B cell (primary cell): ENCODE data around the gene CPED1. TPM values are rescaled to one million over a fixed set of nuclear protein-coding genes. Genes with fewer than 3 reads are reported as not detected.

Experiments
- ATAC-seq: fragments of 200-7000 bp; cut with Tn5 transposase; one replicate; pipeline ENCODE4 v1.10.0; 2021; ENCODE audit warnings: low read depth, mild to moderate bottlenecking, moderate number of reproducible peaks, moderate library complexity
- CTCF ChIA-PET: fragments of 350-600 bp; sonication (Branson Sonifier 250); formaldehyde crosslinking; loops from one replicate; lab custom pipeline; 2021; ENCODE audit warnings: antibody characterized with exemption, inconsistent platforms; lab: Charles Lee
- POLR2A ChIA-PET: fragments of 350-600 bp; sonication (Branson Sonifier 250); formaldehyde crosslinking; loops from one replicate; lab custom pipeline; 2021; ENCODE audit warnings: antibody characterized with exemption; lab: Charles Lee
- DNase-seq: peaks from one replicate; pipeline ENCODE4 v3.0.0; 2013
- H2AFZ ChIP-seq: 2 replicates; pipeline ENCODE4 v1.6.1; 2012; ENCODE audit warnings: mild to moderate bottlenecking, low read depth, low read length; ENCODE audit not compliant: insufficient read depth, poor library complexity, severe bottlenecking
- H3K27ac ChIP-seq, 2 donors: 1 replicate in 1 of 2; 2 replicates in 1 of 2; pipeline ENCODE4 v1.5.1; 2012 to 2013; ENCODE audit warnings: low read length in 2 of 2, mild to moderate bottlenecking in 2 of 2, moderate library complexity in 1 of 2
- H3K27me3 ChIP-seq, 4 experiments: fragments of 200-600 bp in 1 of 4; sonication (generic) in 1 of 4; replicated peaks in 1 of 4; 1 replicate in 2 of 4; 2 replicates in 2 of 4; pipeline versions ENCODE4 v1.6.1 to v1.7.0; 2013 to 2016; ENCODE audit warnings: low read length in 3 of 4, mild to moderate bottlenecking in 2 of 4, mixed read lengths in 1 of 4, moderate library complexity in 1 of 4; ENCODE audit not compliant: insufficient read depth in 4 of 4, control insufficient read depth in 3 of 4; ENCODE audit errors: control extremely low read depth in 1 of 4
- H3K36me3 ChIP-seq, 2 experiments: replicated peaks in 1 of 2; 1 replicate in 1 of 2; 2 replicates in 1 of 2; pipeline versions ENCODE4 v1.6.1 to v1.7.1; 2013; ENCODE audit warnings: low read length in 1 of 2; ENCODE audit not compliant: insufficient read depth in 2 of 2, control insufficient read depth in 1 of 2; ENCODE audit errors: control extremely low read depth in 1 of 2, extremely low read depth in 1 of 2
- H3K4me1 ChIP-seq, 2 donors: fragments of 200-600 bp in 1 of 2; sonication (generic) in 1 of 2; 1 replicate in 1 of 2; 2 replicates in 1 of 2; pipeline versions ENCODE4 v1.5.1 to v1.6.1; 2013 to 2017; ENCODE audit warnings: low read length in 2 of 2; ENCODE audit not compliant: control insufficient read depth in 2 of 2, insufficient read depth in 2 of 2
- H3K4me2 ChIP-seq: replicated peaks from 2 replicates; pipeline ENCODE3; 2012; ENCODE audit warnings: mild to moderate bottlenecking, low read depth, low read length; ENCODE audit not compliant: poor library complexity, severe bottlenecking
- H3K4me3 ChIP-seq, 5 experiments: fragments of 200-600 bp in 1 of 5; sonication (generic) in 1 of 5; 1 replicate in 3 of 5; 2 replicates in 2 of 5; pipeline versions ENCODE4 v1.5.1 to v1.7.0; 2011 to 2016; ENCODE audit warnings: low read length in 4 of 5, mild to moderate bottlenecking in 4 of 5, low read depth in 2 of 5, control low read depth in 1 of 5, moderate library complexity in 1 of 5; ENCODE audit not compliant: insufficient read depth in 1 of 5; ENCODE audit errors: control extremely low read depth in 1 of 5, extremely low read depth in 1 of 5
- H3K79me2 ChIP-seq: fragments of 200-600 bp; sonication (generic); one replicate; pipeline ENCODE4 v1.6.0; 2016; ENCODE audit warnings: low read length; ENCODE audit not compliant: control insufficient read depth, insufficient read depth
- H3K9ac ChIP-seq: fragments of 200-600 bp; sonication (generic); 2 replicates; pipeline ENCODE4 v1.6.1; 2017; ENCODE audit warnings: mild to moderate bottlenecking, low read length, moderate library complexity
- H3K9me3 ChIP-seq, 3 donors: one replicate each; pipeline versions ENCODE4 v1.6.1 to v1.7.1; 2013; ENCODE audit warnings: low read length in 2 of 3; ENCODE audit not compliant: control insufficient read depth in 2 of 3, insufficient read depth in 1 of 3; ENCODE audit errors: control extremely low read depth in 1 of 3
- H4K20me1 ChIP-seq: 2 replicates; pipeline ENCODE4 v1.6.0; 2012; ENCODE audit warnings: mild to moderate bottlenecking, low read length; ENCODE audit not compliant: insufficient read depth, control insufficient read depth, poor library complexity, severe bottlenecking
- H3K27ac Mint-ChIP-seq: one replicate; pipeline ENCODE4 v1.8.0; 2021; ENCODE audit warnings: mixed read lengths
- H3K27me3 Mint-ChIP-seq: one replicate; pipeline ENCODE4 v1.8.0; 2021; ENCODE audit warnings: mixed read lengths
- H3K4me1 Mint-ChIP-seq: one replicate; pipeline ENCODE4 v1.8.0; 2021; ENCODE audit warnings: mixed read lengths
- H3K4me3 Mint-ChIP-seq: one replicate; pipeline ENCODE4 v1.8.0; 2021; ENCODE audit warnings: mixed read lengths
- H3K9me3 Mint-ChIP-seq: one replicate; pipeline ENCODE4 v1.8.0; 2022; ENCODE audit warnings: mixed read lengths; ENCODE audit not compliant: insufficient read depth
- EZH2 ChIP-seq: IDR thresholded peaks from 2 replicates; pipeline ENCODE4 v1.6.1; 2012; ENCODE audit warnings: borderline replicate concordance, low read depth, mild to moderate bottlenecking, moderate library complexity, low read length; ENCODE audit not compliant: insufficient read depth, poor library complexity, severe bottlenecking
- WGBS: methylation state at CpG from one replicate; pipeline ENCODE4 v1.1.5; 2013; ENCODE audit warnings: missing lambda C conversion rate; ENCODE audit not compliant: insufficient coverage; 5-methylcytosine and 5-hydroxymethylcytosine counted together
- intact Hi-C: fragments of 100-400 bp; cut with micrococcal nuclease; formaldehyde crosslinking; loops from one replicate; pipeline ENCODE4 v1.10.0; 2022
- polyA plus RNA-seq: library from polyadenylated mRNA; depleted of rRNA; stranded (reverse); fragments of >200 nt; gene quantifications from 2 replicates; pipeline ENCODE4 v1.2.3, GENCODE V29; 2012
- total RNA-seq, 2 donors: library from RNA; stranded (reverse); fragments of 120-200 nt in 1 of 2; gene quantifications; 1 replicate in 1 of 2; 2 replicates in 1 of 2; pipeline versions ENCODE4 v1.2.3 to v1.2.4, GENCODE V29; 2013 to 2022
- TF ChIP-seq, protein P1 (sequence below): fragments of 200-600 bp; IDR thresholded peaks from one replicate; pipeline ENCODE4 v1.8.0; 2022; ENCODE audit warnings: antibody characterized with exemption, mild to moderate bottlenecking

Gene CPED1
- total and polyA plus RNA-seq, 2 donors (not counting 1 experiment from before 2014, with no cell fraction given): 0.44 to 3.8 TPM

GRCh38 chr7:121198502-121198901 is 210.0 kb downstream of the CPED1 start:
- CTCF ChIA-PET: interaction anchor here (1.7 kb wide), 1 partner anchor 9 kb away, joined by 3 read pairs; no protein-coding TSS in a partner anchor
- Mint-ChIP-seq H3K27ac (peak overlapping the region; percentile 28), H3K27me3 (no peaks in the 10 kb centered on the region), H3K4me3 (no peak overlapping the region), H3K9me3 (no peaks in the 10 kb centered on the region), H3K4me1 (peaks cover 62% of the 10 kb centered on the region)
- DNase-seq: no peak
- H3K36me3 ChIP-seq: no peaks in the 10 kb centered on the region
- no peaks in the 10 kb centered on the region for H3K9me3 ChIP-seq
- peak overlapping the region; percentile 4 for H3K4me2 ChIP-seq
- no peak overlapping the region for H3K4me3 ChIP-seq
- peak overlapping the region; percentile 3 for H2AFZ ChIP-seq
- 100% methylated on average over 2 of the region's 6 CpGs for WGBS
- TF ChIP-seq, protein P1, sequence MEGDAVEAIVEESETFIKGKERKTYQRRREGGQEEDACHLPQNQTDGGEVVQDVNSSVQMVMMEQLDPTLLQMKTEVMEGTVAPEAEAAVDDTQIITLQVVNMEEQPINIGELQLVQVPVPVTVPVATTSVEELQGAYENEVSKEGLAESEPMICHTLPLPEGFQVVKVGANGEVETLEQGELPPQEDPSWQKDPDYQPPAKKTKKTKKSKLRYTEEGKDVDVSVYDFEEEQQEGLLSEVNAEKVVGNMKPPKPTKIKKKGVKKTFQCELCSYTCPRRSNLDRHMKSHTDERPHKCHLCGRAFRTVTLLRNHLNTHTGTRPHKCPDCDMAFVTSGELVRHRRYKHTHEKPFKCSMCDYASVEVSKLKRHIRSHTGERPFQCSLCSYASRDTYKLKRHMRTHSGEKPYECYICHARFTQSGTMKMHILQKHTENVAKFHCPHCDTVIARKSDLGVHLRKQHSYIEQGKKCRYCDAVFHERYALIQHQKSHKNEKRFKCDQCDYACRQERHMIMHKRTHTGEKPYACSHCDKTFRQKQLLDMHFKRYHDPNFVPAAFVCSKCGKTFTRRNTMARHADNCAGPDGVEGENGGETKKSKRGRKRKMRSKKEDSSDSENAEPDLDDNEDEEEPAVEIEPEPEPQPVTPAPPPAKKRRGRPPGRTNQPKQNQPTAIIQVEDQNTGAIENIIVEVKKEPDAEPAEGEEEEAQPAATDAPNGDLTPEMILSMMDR: no peak
- no peak for TF ChIP-seq EZH2
- H3K27ac ChIP-seq: no peak overlapping the region
- H3K27me3 ChIP-seq: no peaks in the 10 kb centered on the region
- POLR2A ChIA-PET: no interaction called here
- H3K79me2 ChIP-seq: peaks cover 2% of the 10 kb centered on the region
- intact Hi-C loops: no loop called here
- no peak overlapping the region for H3K9ac ChIP-seq
- H3K4me1 ChIP-seq: peaks cover 36 to 44% of the 10 kb centered on the region in 2 donors
- H4K20me1 ChIP-seq: no peaks in the 10 kb centered on the region
- no peak for ATAC-seq

GRCh38 chr7:121202125-121202524 is 213.6 kb downstream of the CPED1 start:
- DNase-seq (no peak), ATAC-seq (no peak)
- Mint-ChIP-seq H3K27ac (peak overlapping the region; percentile 94), H3K4me3 (peak overlapping the region; percentile 60), H3K27me3 (no peaks in the 10 kb centered on the region), H3K4me1 (peaks cover 59% of the 10 kb centered on the region), H3K9me3 (no peaks in the 10 kb centered on the region)
- TF ChIP-seq, protein P1: no peak
- TF ChIP-seq EZH2: no peak
- peaks cover 2% of the 10 kb centered on the region for H3K79me2 ChIP-seq
- H4K20me1 ChIP-seq: no peaks in the 10 kb centered on the region
- no peaks in the 10 kb centered on the region for H3K36me3 ChIP-seq
- ChIA-PET POLR2A (no interaction called here), CTCF (interaction anchor here (2.2 kb wide), 1 partner anchor 20 kb away, joined by 6 read pairs; no protein-coding TSS in a partner anchor)
- H3K27ac ChIP-seq: peak overlapping the region; percentile 68 to 89
- peak overlapping the region; percentile 38 for H3K9ac ChIP-seq
- H2AFZ ChIP-seq: peak overlapping the region; percentile 56
- intact Hi-C loops: no loop called here
- H3K4me3 ChIP-seq: peak overlapping the region in 1 of 5 experiments; percentile 37
- no peaks in the 10 kb centered on the region for H3K27me3 ChIP-seq
- H3K4me1 ChIP-seq: peaks cover 36 to 45% of the 10 kb centered on the region in 2 donors
- 96% methylated on average over 2 of the region's 2 CpGs for WGBS
- H3K9me3 ChIP-seq: no peaks in the 10 kb centered on the region
- H3K4me2 ChIP-seq: peak overlapping the region; percentile 74
